Measurements from ENCODE around the gene SMCO1.
"Not testable (repeated sequence)": the region's sequence is repeated elsewhere in the genome, so short reads cannot be mapped to it uniquely, and the experiment has no call there.

Gene SMCO1

GRCh38 chr3:196492080-196492479 lies 23.1 kb downstream of the SMCO1 start:
- no peak for DNase-seq (ENCODE audit: low spot score)

DNA sequence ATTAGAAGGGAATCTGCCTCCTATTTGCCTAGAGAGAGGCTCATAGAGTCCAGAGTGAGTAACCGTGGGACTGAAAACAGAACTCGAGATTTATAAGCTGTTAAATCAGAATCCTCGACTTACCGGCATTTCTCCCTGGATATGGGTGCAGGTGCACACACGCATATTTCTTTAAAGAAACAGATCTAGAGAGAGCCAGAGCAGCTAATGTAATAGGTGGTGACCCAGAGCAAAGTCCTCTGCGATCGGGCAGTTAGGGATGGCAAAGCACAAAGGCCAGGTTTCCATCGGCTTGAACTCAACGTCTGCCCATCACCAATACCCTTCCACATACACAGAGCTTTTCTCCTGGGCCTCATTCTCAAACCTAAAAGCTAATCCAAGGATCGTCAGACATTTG lies 25.4 kb downstream of the SMCO1 start:
- DNase-seq (ENCODE audit: low spot score): no peak

DNA sequence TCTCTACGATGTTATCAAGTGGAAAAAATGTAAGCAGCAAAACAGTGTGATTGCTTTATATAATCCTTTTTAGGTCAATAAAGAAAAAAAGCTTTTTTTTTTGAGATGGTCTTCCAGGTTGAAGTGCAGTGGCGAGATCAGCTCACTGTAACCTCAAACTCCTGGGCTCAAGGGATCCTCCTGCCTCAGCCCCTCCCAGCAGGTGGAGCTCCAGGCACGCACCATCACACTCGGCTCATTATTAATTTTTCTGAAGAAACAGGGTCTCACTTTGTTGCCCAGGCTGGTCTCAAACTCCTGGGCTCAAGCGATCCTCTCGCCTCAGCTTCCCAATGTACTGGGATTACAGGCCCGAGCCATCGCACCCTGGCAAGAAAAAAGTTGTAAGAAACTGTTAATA lies 28.9 kb downstream of the SMCO1 start:
- DNase-seq (ENCODE audit: low spot score): no peak

GRCh38 chr3:196477678-196478077 lies 37.5 kb downstream of the SMCO1 start:
- no peak for DNase-seq (ENCODE audit: low spot score)

GRCh38 chr3:196472286-196472685 lies 42.9 kb downstream of the SMCO1 start:
- DNase-seq (ENCODE audit: low spot score): no peak

GRCh38 chr3:196471551-196471950 lies 43.6 kb downstream of the SMCO1 start:
- no peak for DNase-seq (ENCODE audit: low spot score)

DNA sequence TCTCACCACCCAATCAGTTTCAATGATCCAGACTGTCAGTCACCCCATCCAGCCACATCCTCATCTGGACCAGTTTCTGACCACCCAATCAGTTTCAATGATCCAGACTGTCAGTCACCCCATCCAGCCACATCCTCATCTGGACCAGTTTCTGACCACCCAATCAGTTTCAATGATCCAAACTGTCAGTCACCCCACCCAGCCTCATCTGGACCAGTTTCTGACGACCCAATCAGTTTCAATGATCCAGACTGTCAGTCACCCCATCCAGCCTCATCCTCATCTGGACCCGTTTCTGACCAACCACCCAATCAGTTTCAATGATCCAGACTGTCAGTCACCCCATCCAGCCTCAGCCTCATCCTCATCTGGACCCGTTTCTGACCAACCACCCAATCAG lies 45.0 kb downstream of the SMCO1 start:
- DNase-seq (ENCODE audit: low spot score): not testable (repeated sequence)

DNA sequence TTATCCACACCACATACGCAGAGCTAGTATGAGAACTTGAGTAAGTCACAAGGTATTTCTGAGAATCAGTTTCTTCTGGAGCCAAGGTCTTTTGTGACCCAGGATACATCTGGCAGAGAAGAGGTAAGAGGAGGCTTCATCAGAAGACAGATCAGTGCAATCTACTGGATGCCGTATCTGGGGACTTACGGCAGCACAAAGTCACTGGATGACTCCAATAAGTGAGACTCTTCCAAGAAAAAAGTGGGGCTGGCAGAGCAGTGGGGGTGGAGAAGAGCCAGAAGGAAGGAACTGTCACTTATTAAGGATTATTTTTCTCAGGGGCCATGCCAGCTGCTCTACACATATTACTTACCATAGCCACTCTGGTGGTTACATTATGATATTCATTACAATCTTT lies 51.3 kb downstream of the SMCO1 start:
- no peak for DNase-seq (ENCODE audit: low spot score)

GRCh38 chr3:196463478-196463756 lies 51.7 kb downstream of the SMCO1 start:
- no peak for DNase-seq (ENCODE audit: low spot score)

GRCh38 chr3:196462680-196463477 lies 52.3 kb downstream of the SMCO1 start:
- DNase-seq (ENCODE audit: low spot score): not testable (repeated sequence)

DNA sequence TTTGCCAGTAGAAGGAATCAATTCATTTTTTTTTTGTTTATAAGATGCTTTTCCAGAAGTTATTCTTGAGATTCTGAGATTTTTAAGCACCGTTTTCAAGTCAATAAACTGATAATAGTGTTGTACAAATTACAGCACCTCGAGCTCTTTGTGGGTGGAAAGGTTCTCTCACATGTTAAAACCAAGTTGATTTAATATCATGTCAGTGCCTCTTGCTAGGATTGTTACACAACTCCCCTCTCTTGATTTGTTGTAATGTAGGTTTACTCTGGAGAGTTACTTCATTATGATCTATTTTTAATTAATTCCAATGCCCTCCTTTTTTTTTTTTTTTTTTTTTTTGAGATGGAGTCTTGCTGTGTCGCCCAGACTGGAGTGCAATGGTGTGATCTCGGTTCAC lies 57.1 kb downstream of the SMCO1 start:
- no peak for DNase-seq (ENCODE audit: low spot score)

GRCh38 chr3:196457470-196457869 lies 57.7 kb downstream of the SMCO1 start:
- DNase-seq (ENCODE audit: low spot score): not testable (repeated sequence)

All from CD4-positive, alpha-beta T cell treated with Interleukin-6 at 100 ng/mL for 8 hours (primary cell).